ENCODE results near the gene PIWIL1. TPM values are rescaled to one million over a fixed set of nuclear protein-coding genes. Genes with fewer than 3 reads are reported as not detected.

The PIWIL1 gene
- total and polyA plus RNA-seq, 5 donors, result not detected

DNA sequence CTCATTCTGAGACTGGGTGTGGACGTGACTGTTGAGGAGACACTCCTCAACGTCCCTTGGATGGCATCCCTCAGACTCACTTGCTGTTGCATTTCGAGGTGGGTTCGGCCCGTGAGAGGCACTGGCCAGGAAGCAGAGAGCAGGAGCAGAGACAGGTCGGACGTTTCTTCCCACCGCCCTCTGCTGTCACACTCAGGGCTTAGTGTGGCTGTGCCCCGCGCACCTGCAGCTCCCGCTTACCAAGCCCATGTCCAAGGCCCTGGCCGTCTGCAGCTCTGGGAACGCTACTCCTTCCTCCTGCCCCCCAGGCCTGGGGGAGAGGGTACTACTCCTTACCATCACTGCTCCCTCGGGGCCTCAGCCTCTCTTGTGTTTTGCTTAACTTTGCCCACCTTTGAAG, 29.8 kb upstream of the PIWIL1 start:
- no peaks in the 10 kb centered on the region for H3K9me3 ChIP-seq (ENCODE audit: control insufficient read depth, low read length)
- DNase-seq, result no peak
- no peak overlapping the region for H3K27ac ChIP-seq (ENCODE audit: low read length)
- H3K27me3 ChIP-seq (ENCODE audit: control insufficient read depth, insufficient read depth), result no peaks in the 10 kb centered on the region
- intact Hi-C loops (cut with DNase I), result no loop called here
- WGBS, result 88% methylated on average over 14 of the region's 14 CpGs
- no peak for ATAC-seq
- no peak overlapping the region for H3K4me3 ChIP-seq (ENCODE audit: low read length)
- H3K4me1 ChIP-seq (ENCODE audit: control insufficient read depth, insufficient read depth, low read length), result no peaks in the 10 kb centered on the region

DNA sequence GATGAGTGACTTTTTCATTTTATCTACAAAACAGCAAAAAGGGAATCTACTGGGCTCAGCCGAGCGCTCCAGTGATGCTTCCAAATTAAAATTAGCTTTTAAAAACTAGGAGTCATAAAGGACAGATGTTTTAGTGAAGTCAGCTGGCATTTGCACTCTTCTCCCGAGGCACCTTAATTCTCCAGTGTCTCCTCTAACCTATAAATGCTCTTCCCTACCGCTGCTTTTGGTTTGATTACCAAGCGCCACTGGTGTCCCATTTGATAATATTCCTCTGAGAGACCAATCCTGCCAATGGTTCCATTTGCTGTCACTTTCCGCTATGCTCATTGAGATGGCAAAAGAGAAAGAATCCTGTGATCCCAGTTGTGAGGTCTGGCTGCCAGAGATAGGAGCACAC, 29.3 kb upstream of the PIWIL1 start:
- H3K27ac ChIP-seq (ENCODE audit: low read length), result no peak overlapping the region
- H3K4me3 ChIP-seq (ENCODE audit: low read length), result no peak overlapping the region
- no peaks in the 10 kb centered on the region for H3K4me1 ChIP-seq (ENCODE audit: control insufficient read depth, insufficient read depth, low read length)
- no peaks in the 10 kb centered on the region for H3K27me3 ChIP-seq (ENCODE audit: control insufficient read depth, insufficient read depth)
- H3K9me3 ChIP-seq (ENCODE audit: control insufficient read depth, low read length), result no peaks in the 10 kb centered on the region
- ATAC-seq, result no peak
- 90% methylated on average over 6 of the region's 6 CpGs for WGBS
- intact Hi-C loops (cut with DNase I), result no loop called here
- no peak for DNase-seq

DNA sequence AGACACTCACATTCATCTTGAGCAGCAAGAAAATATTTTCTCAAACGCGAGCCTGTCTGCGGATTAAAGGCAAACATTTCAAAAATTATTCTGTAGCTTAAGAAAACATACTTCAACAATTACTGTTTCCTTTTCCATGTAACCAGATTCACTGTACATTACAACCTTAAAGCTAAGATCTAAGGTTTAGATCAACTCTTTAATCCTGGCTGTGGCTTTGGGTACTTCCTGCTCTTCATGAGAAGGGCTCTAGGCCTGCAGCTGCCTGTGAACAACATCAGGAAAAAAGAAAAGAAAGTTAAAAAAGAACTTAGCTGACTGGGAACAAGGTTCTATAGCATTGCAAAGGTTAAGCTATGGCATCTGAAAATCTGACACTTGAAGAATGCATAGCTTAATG, 21.4 kb upstream of the PIWIL1 start:
- H3K27me3 ChIP-seq (ENCODE audit: control insufficient read depth, insufficient read depth), result no peaks in the 10 kb centered on the region
- no peak for DNase-seq
- no peaks in the 10 kb centered on the region for H3K9me3 ChIP-seq (ENCODE audit: control insufficient read depth, low read length)
- ATAC-seq, result no peak
- H3K27ac ChIP-seq (ENCODE audit: low read length), result no peak overlapping the region
- WGBS, result 92% methylated on average over 3 of the region's 3 CpGs
- H3K4me1 ChIP-seq (ENCODE audit: control insufficient read depth, insufficient read depth, low read length), result no peaks in the 10 kb centered on the region
- H3K4me3 ChIP-seq (ENCODE audit: low read length), result no peak overlapping the region
- intact Hi-C loops (cut with DNase I), result no loop called here

DNA sequence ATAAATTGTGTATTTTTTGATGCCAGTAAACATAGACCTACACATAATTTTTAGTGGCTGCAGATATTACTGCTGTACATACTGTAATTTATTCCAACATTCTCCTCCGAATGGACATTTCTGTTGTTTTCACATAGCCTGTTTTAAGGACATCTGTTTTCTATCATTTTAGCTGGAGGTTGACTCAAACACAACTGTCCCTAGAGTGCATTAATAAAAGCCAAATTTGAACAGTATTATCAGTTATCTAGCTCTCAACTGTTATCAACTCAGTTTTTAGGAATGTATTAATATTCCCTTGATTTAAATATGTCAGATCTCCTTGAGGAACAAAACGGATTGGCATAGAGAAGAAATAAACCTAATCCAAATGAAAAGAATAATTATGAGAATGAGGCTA, 17.2 kb upstream of the PIWIL1 start:
- whole genome bisulfite sequencing, result 60% methylated on average over 2 of the region's 2 CpGs
- Histone ChIP-seq H3K27ac (ENCODE audit: low read length) (no peak overlapping the region), H3K4me3 (ENCODE audit: low read length) (no peak overlapping the region), H3K9me3 (ENCODE audit: control insufficient read depth, low read length) (peaks cover 1% of the 10 kb centered on the region), H3K4me1 (ENCODE audit: control insufficient read depth, insufficient read depth, low read length) (no peaks in the 10 kb centered on the region), H3K27me3 (ENCODE audit: control insufficient read depth, insufficient read depth) (no peaks in the 10 kb centered on the region)
- ATAC-seq (no peak), DNase-seq (no peak)
- intact Hi-C loops (cut with DNase I), result no loop called here

DNA sequence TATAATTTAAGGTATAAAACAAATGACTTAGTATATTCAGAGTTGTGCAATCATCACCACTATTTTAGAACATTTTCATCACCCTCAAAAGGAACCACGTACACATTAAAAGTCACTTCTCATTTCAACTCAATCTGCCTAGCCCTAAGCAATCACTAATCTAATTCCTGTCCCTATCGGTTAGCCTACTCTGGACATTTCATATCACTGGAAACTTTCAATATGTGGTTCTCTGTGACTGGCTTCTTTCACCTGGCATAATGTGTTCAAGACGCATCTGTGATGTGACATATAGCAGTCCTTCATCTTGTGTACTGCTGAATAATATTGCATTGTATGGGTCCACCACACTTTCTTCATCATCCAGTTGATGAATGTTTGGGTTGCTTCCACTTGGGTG, 15.4 kb upstream of the PIWIL1 start:
- Histone ChIP-seq H3K9me3 (ENCODE audit: control insufficient read depth, low read length) (peaks cover 1% of the 10 kb centered on the region), H3K4me3 (ENCODE audit: low read length) (no peak overlapping the region), H3K27ac (ENCODE audit: low read length) (no peak overlapping the region), H3K4me1 (ENCODE audit: control insufficient read depth, insufficient read depth, low read length) (no peaks in the 10 kb centered on the region), H3K27me3 (ENCODE audit: control insufficient read depth, insufficient read depth) (no peaks in the 10 kb centered on the region)
- DNase-seq, result no peak
- intact Hi-C loops (cut with DNase I), result no loop called here
- WGBS, result 70% methylated on average over 3 of the region's 3 CpGs
- ATAC-seq, result no peak

DNA sequence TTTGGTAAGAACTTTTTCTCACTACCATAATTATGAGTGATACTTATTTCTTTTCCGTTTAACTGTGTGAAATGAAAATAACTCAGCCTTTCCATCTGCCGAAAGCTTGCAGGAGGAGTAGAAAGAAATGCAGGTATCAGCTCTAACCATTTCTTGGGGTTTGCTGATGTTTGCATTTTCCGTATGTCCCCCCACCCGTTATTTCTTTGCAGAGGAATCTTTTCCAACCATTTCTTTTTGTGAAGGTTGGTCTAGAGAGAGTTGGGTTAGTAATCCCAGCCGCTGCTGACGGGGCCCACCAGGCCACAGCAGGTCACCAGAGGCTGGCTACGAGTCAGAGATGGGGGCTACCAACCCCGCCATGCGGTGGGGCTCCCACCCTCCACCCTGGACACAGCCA, 7.0 kb upstream of the PIWIL1 start:
- 88% methylated on average over 9 of the region's 9 CpGs for WGBS
- DNase-seq (no peak), ATAC-seq (no peak)
- no peak overlapping the region for H3K4me3 ChIP-seq (ENCODE audit: low read length)
- no peak overlapping the region for H3K27ac ChIP-seq (ENCODE audit: low read length)
- no peaks in the 10 kb centered on the region for H3K9me3 ChIP-seq (ENCODE audit: control insufficient read depth, low read length)
- H3K27me3 ChIP-seq (ENCODE audit: control insufficient read depth, insufficient read depth), result no peaks in the 10 kb centered on the region
- no peaks in the 10 kb centered on the region for H3K4me1 ChIP-seq (ENCODE audit: control insufficient read depth, insufficient read depth, low read length)
- intact Hi-C loops (cut with DNase I), result loop anchor here in 1 of 4 donors (5.0 kb wide), 1 partner anchor 283 kb away; no protein-coding TSS in a partner anchor

DNA sequence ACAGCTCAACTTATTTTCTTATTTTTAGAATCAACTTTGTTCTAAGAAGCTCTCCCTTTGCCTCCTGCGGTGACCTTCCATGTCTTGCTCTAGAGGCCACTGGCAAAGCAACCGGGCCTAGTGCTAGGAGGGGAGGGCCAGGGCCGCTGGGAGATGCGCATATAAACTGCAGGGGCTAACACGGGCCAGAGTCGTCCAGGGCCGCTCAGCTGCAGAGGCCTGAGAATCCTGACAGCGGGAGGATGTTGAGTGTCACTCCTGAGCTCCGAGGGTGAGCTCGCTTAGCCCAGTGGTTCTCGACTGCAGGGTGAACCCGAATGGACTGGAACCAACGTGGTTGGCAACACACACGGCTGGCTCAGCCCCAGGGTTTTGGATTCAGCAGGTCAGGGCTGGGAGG, 6.5 kb upstream of the PIWIL1 start:
- Histone ChIP-seq H3K9me3 (ENCODE audit: control insufficient read depth, low read length) (no peaks in the 10 kb centered on the region), H3K27me3 (ENCODE audit: control insufficient read depth, insufficient read depth) (no peaks in the 10 kb centered on the region), H3K4me1 (ENCODE audit: control insufficient read depth, insufficient read depth, low read length) (no peaks in the 10 kb centered on the region), H3K27ac (ENCODE audit: low read length) (no peak overlapping the region), H3K4me3 (ENCODE audit: low read length) (no peak overlapping the region)
- ATAC-seq (no peak), DNase-seq (no peak)
- intact Hi-C loops (cut with DNase I), result loop anchor here in 1 of 4 donors (5.0 kb wide), 1 partner anchor 284 kb away; no protein-coding TSS in a partner anchor
- 76% methylated on average over 14 of the region's 14 CpGs for WGBS

DNA sequence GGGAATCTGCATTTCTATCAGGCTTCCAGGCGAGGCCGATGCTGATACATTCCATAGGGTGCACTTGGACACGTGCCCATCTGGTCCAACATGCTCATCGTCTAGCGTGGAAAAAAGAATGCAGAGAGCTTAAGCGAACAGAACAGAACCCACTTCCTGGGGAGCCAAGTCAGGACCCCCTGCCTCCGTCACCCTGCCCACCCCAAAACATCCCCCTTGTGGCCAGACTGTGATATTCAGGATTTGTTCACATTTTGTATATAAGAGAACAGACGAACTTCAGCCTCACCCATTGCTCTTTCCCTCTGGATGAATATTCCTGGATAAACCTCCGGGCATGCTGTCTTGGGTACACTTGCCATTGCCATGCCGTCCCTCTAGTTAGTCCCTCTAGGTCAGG, 4.3 kb upstream of the PIWIL1 start:
- intact Hi-C loops (cut with DNase I), result loop anchor here in 1 of 4 donors (5.0 kb wide), 1 partner anchor 286 kb away; no protein-coding TSS in a partner anchor
- no peaks in the 10 kb centered on the region for H3K27me3 ChIP-seq (ENCODE audit: control insufficient read depth, insufficient read depth)

DNA sequence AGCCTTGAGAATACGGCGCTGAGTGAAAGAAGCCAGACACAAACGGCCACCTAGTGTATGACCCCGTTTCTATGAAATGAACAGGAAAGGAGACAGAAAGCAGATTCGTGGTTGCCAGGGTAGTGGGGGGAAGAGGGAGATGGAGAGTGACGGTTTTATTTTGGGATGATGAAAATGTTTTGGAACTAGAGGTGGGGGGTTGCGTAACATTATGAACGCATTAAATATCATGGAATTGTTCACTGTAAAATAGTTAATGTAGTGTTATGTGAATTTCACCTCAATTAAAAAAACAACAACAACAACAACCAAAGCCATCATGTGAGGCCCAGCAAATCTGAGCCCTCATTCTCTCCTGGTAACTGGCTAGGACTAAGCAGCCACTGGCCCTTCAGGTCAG, 3.3 kb upstream of the PIWIL1 start:
- Histone ChIP-seq H3K4me3 (ENCODE audit: low read length) (no peak overlapping the region), H3K4me1 (ENCODE audit: control insufficient read depth, insufficient read depth, low read length) (peaks cover 1% of the 10 kb centered on the region), H3K27ac (ENCODE audit: low read length) (no peak overlapping the region), H3K27me3 (ENCODE audit: control insufficient read depth, insufficient read depth) (no peaks in the 10 kb centered on the region), H3K9me3 (ENCODE audit: control insufficient read depth, low read length) (no peaks in the 10 kb centered on the region)
- 69% methylated on average over 8 of the region's 8 CpGs for WGBS
- DNase-seq (no peak), ATAC-seq (no peak)
- intact Hi-C loops (cut with DNase I), result loop anchor here in 2 of 4 donors (2.0 to 5.0 kb wide), 2 partner anchors 286 to 287 kb away; no protein-coding TSS in a partner anchor

More for the DNA sequence above, 4.3 kb upstream of the PIWIL1 start:
- H3K9me3 ChIP-seq (ENCODE audit: control insufficient read depth, low read length), result no peaks in the 10 kb centered on the region
- WGBS, result 64% methylated on average over 10 of the region's 10 CpGs
- DNase-seq (no peak), ATAC-seq (no peak)
- H3K4me1 ChIP-seq (ENCODE audit: control insufficient read depth, insufficient read depth, low read length), result no peaks in the 10 kb centered on the region
- no peak overlapping the region for H3K27ac ChIP-seq (ENCODE audit: low read length)
- H3K4me3 ChIP-seq (ENCODE audit: low read length), result no peak overlapping the region

DNA sequence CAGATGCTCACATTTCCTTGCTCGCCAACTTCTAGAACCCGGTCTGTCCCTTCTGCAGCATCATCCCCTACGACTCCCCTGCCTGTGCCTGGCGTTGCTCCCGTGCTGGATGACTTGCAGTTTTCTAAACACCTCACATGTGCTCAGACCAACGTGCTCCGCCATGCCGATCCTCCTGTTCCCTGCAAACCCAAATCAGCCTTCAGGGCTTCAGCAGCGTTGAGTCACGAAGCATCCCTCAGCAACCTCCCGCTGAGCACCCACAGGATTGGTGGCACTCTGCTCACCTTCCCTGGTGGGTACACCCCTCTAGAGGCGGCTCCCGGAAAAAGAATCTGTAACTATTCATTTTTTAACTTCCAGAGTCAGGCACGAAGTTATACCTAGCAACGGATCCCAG, 2.8 kb upstream of the PIWIL1 start:
- Histone ChIP-seq H3K27ac (ENCODE audit: low read length) (no peak overlapping the region), H3K27me3 (ENCODE audit: control insufficient read depth, insufficient read depth) (no peaks in the 10 kb centered on the region)

DNA sequence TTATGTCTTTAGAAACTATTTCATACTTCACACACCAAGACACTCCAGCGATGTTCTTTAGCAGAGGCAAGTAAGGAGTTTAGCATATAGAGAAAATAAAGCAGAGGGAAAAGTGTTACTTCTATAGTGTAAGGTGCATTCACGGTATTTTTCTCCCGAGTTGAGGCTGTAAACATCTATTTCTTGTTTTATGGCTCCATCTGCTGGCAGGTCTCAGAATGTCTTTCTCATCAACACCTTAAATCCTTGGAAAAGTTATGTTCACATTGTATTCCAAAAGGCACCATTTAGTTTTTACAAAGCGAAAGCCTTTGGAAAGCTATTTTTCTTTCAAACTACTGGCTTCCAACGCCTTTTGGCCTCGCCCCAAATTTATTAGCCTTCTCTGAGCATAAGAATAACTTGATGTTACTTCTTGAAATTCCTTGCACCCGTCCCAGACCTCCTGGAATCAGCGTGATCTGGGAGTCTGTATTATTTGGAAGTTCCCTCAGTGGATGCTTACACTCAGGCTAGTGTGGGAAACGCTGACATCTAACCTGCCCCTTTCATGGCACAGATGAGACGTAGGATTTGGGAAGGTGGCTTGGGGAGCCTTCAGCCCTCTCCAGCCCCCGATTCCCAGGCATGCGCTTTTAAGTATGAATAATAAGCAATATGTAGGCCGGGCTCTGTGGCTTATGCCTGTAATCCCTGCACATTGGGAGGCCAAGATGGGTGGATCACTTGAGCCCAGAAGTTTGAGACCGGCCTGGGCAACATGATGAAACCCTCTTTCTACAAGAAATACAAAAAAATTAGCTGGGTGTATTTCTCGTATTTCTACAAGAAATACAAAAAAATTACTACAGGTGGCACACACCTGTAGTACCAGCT, 1.9 kb upstream of the PIWIL1 start:
- DNase-seq, result no peak
- intact Hi-C loops (cut with DNase I), result loop anchor here in 3 of 4 donors (2.0 to 5.0 kb wide), 3 partner anchors 287 to 293 kb away; no protein-coding TSS in a partner anchor
- Histone ChIP-seq H3K4me1 (ENCODE audit: control insufficient read depth, insufficient read depth, low read length) (peaks cover 1% of the 10 kb centered on the region), H3K27ac (ENCODE audit: low read length) (no peak overlapping the region), H3K4me3 (ENCODE audit: low read length) (no peak overlapping the region), H3K9me3 (ENCODE audit: control insufficient read depth, low read length) (no peaks in the 10 kb centered on the region), H3K27me3 (ENCODE audit: control insufficient read depth, insufficient read depth) (no peaks in the 10 kb centered on the region)
- ATAC-seq, result no peak
- 46% methylated on average over 15 of the region's 15 CpGs for WGBS

More for the DNA sequence above, 2.8 kb upstream of the PIWIL1 start:
- ATAC-seq, result no peak
- Histone ChIP-seq H3K4me3 (ENCODE audit: low read length) (no peak overlapping the region), H3K9me3 (ENCODE audit: control insufficient read depth, low read length) (no peaks in the 10 kb centered on the region), H3K4me1 (ENCODE audit: control insufficient read depth, insufficient read depth, low read length) (peaks cover 1% of the 10 kb centered on the region)
- DNase-seq, result no peak
- intact Hi-C loops (cut with DNase I), result loop anchor here in 3 of 4 donors (2.0 to 5.0 kb wide), 3 partner anchors 286 to 293 kb away; no protein-coding TSS in a partner anchor
- 50% methylated on average over 15 of the region's 15 CpGs for WGBS

All from right cardiac atrium (tissue), 5 donors.